ENCODE results near the gene GAPDH. TPM values are rescaled to one million over a fixed set of nuclear protein-coding genes. Genes with fewer than 3 reads are reported as not detected.

GAPDH gene
- polyA plus RNA-seq, 1 of the 3 experiments (the other 2 are of a cell fraction) = 8,077 TPM

DNA sequence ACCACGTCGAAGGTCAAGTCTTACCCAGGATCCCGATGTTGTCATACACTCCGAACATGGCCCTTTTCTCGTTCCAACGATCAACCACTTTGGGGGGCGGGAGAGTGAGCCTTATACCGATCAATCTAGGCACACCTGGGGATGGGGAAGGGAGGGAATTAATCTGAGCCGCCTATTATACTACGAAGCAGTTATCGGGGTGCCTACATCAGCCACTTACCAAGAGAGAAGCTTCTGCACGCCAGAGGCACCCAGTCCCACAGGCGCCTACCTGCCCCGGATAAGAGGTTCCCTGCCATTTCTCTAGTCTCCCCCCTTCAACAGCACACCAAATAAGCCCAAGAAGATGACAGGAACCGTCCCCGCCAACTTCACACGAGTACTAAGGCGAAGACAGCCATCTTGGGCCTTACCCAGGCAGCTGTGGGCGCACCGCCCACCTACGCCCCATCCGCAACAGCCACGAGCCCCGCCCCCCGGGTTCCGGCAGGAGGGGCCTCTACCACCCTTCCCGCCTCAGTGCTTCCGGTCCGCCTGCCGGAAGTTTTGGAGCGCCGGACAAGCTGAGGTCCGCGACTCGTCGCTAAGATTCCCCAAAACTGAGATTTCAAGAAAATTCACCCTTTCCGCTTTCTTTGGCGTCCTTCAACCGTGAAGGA lies 41.4 kb upstream of the GAPDH start, which contains the start of gene MRPL51 (continued):
- peak; percentile 90 for TF ChIP-seq GABPA (IDR thresholded peaks at IDR 0.05; ENCODE audit: low read depth)
- no peak for TF ChIP-seq GATA2 (CRISPR knock-in tag; IDR thresholded peaks at IDR 0.05)
- TF ChIP-seq, protein P1, sequence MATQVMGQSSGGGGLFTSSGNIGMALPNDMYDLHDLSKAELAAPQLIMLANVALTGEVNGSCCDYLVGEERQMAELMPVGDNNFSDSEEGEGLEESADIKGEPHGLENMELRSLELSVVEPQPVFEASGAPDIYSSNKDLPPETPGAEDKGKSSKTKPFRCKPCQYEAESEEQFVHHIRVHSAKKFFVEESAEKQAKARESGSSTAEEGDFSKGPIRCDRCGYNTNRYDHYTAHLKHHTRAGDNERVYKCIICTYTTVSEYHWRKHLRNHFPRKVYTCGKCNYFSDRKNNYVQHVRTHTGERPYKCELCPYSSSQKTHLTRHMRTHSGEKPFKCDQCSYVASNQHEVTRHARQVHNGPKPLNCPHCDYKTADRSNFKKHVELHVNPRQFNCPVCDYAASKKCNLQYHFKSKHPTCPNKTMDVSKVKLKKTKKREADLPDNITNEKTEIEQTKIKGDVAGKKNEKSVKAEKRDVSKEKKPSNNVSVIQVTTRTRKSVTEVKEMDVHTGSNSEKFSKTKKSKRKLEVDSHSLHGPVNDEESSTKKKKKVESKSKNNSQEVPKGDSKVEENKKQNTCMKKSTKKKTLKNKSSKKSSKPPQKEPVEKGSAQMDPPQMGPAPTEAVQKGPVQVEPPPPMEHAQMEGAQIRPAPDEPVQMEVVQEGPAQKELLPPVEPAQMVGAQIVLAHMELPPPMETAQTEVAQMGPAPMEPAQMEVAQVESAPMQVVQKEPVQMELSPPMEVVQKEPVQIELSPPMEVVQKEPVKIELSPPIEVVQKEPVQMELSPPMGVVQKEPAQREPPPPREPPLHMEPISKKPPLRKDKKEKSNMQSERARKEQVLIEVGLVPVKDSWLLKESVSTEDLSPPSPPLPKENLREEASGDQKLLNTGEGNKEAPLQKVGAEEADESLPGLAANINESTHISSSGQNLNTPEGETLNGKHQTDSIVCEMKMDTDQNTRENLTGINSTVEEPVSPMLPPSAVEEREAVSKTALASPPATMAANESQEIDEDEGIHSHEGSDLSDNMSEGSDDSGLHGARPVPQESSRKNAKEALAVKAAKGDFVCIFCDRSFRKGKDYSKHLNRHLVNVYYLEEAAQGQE (IDR thresholded peaks at IDR 0.05; ENCODE audit: low read depth, low read length) = peak; percentile 46; the same call in 1 of the 2 replicates
- no peak for TF ChIP-seq EP300 (IDR thresholded peaks at IDR 0.05; ENCODE audit: borderline replicate concordance in 1 of 2, low read depth in 1 of 2, low read length in 1 of 2)
- no peak for TF ChIP-seq TCF12 (IDR thresholded peaks at IDR 0.05)
- TF ChIP-seq MXI1 (IDR thresholded peaks at IDR 0.05; ENCODE audit: low read depth, low read length) = peak; percentile 56; the same call in 1 of the 2 replicates
- no peak; the same call in 1 of the 2 replicates for TF ChIP-seq RCOR1 (IDR thresholded peaks at IDR 0.05; ENCODE audit: low read length)
- no peak for TF ChIP-seq ELF1 (IDR thresholded peaks at IDR 0.05)

GRCh38 chr12:6493497-6494257 lies 40.6 kb upstream of the GAPDH start, which contains the start of gene NCAPD2:
Gene NCAPD2 (plus strand): TSS chr12:6494102. CDS start chr12:6495099, 997 bp downstream.
- H3K4me1 ChIP-seq (ENCODE audit: control insufficient read depth in 1 of 2, insufficient read depth in 2 of 2, low read depth in 1 of 2, low read length in 1 of 2) = peaks cover 13 to 18% of the 10 kb centered on the region in 2 experiments; a peak in 3 of 4 replicates
- H3K27me3 ChIP-seq (ENCODE audit: insufficient read depth) = no peaks in the 10 kb centered on the region
- no peaks in the 10 kb centered on the region for H4K20me1 ChIP-seq (ENCODE audit: insufficient read depth)
- WGBS (ENCODE audit: low lambda C conversion rate) = 2% methylated on average over 35 of the region's 49 CpGs
- H3K36me3 ChIP-seq (replicated peaks in 1 of 2; ENCODE audit: control insufficient read depth in 1 of 2, insufficient read depth in 2 of 2, low read length in 1 of 2) = peaks cover 12 to 37% of the 10 kb centered on the region in 2 experiments
- peak within 1 kb of the TSS; percentile 97 to 99 for H3K27ac ChIP-seq (ENCODE audit: low read depth in 2 of 2, low read length in 1 of 2)
- H3F3A ChIP-seq (replicated peaks; ENCODE audit: insufficient read depth) = peaks cover 8% of the 10 kb centered on the region
- peak within 1 kb of the TSS; percentile 81 to 97 for H3K4me3 ChIP-seq (ENCODE audit: low read depth in 2 of 2, low read length in 1 of 2)
- peak within 1 kb of the TSS; percentile 93 for H2AFZ ChIP-seq (ENCODE audit: low read depth)
- CTCF ChIA-PET = interaction anchor here (0.8 to 2.3 kb wide), 5 partner anchors 22 to 44 kb away, joined by 3 to 15 read pairs (median 9); partner anchors contain the start of gene VAMP1
- H3K79me2 ChIP-seq (ENCODE audit: insufficient read depth) = peaks cover 58% of the 10 kb centered on the region
- DNase-seq = peak; percentile 97
- POLR2A ChIA-PET = interaction anchor here (0.6 to 1.6 kb wide), 11 partner anchors 9 to 450 kb away, joined by 3 to 30 read pairs (median 4); partner anchors contain the start of genes C12orf57, GAPDH, RNU7-1 and VAMP1
- peak within 1 kb of the TSS; percentile 99 for H3K4me2 ChIP-seq
- H3K9me2 ChIP-seq = no peaks in the 10 kb centered on the region
- peak within 1 kb of the TSS; percentile 97 for H3K9ac ChIP-seq
- H3K9me3 ChIP-seq = no peaks in the 10 kb centered on the region
- TF ChIP-seq NFIC (IDR thresholded peaks at IDR 0.05; ENCODE audit: borderline replicate concordance) (no peak), FOXM1 (IDR thresholded peaks at IDR 0.05; ENCODE audit: low read depth) (peak; percentile 65; the same call in 1 of the 2 replicates), POLR2AphosphoS5 (IDR thresholded peaks at IDR 0.05; ENCODE audit: low read depth, low read length) (peak; percentile 66; the same call in 1 of the 2 replicates), PBX3 (IDR thresholded peaks at IDR 0.05) (peak; percentile 50), FOSL2 (IDR thresholded peaks at IDR 0.05; ENCODE audit: borderline replicate concordance, low read depth) (no peak), GABPA (IDR thresholded peaks at IDR 0.05; ENCODE audit: low read depth) (no peak; the same call in 1 of the 2 replicates), RFX5 (IDR thresholded peaks at IDR 0.05; ENCODE audit: low read length) (peak; percentile 78), MXI1 (IDR thresholded peaks at IDR 0.05; ENCODE audit: low read depth, low read length) (peak; percentile 99), USF2 (IDR thresholded peaks at IDR 0.05; ENCODE audit: borderline replicate concordance, low read depth, low read length) (no peak), SIN3A (IDR thresholded peaks at IDR 0.05; ENCODE audit: borderline replicate concordance, low read depth, low read length) (peak; percentile 83), ELF1 (IDR thresholded peaks at IDR 0.05) (0 out of 2 replicates have a peak, but pooled peaks have one; percentile 2), TAF1 (IDR thresholded peaks at IDR 0.05; ENCODE audit: borderline replicate concordance, low read depth, low read length) (peak; percentile 75), NRF1 (IDR thresholded peaks at IDR 0.05; ENCODE audit: low read depth, low read length) (no peak), FOXJ3 (CRISPR knock-in tag; IDR thresholded peaks at IDR 0.05) (no peak)
- TF ChIP-seq, protein P1 (IDR thresholded peaks at IDR 0.05; ENCODE audit: low read depth, low read length) = 0 out of 2 replicates have a peak, but pooled peaks have one; percentile 29
